ENCODE results near the gene PNPLA7. TPM values are rescaled to one million over a fixed set of nuclear protein-coding genes. Genes with fewer than 3 reads are reported as not detected.
A peak's percentile ranks its signal among the peaks of the same experiment; 100 is the strongest.

Gene PNPLA7
- total RNA-seq, 1 experiment from 2014 or later = 3.9 TPM

GRCh38 chr9:137482094-137482781 lies 68.0 kb downstream of the PNPLA7 start:
- in situ Hi-C loops (cut with HindIII; ENCODE audit: low pct_unique_long_range_greater_than_20kb, low sequenced_read_pairs) (no loop called here), intact Hi-C loops (cut with micrococcal nuclease; ENCODE audit: unreplicated experiment) (no loop called here)
- TF ChIP-seq TCF7L2 (IDR thresholded peaks at IDR 0.05; ENCODE audit: low read depth, low read length) (no peak), CTCF (IDR thresholded peaks at IDR 0.05) (no peak)
- no peaks in the 10 kb centered on the region for H3K27me3 ChIP-seq (ENCODE audit: control insufficient read depth, insufficient read depth, low read length)
- BruUV-seq (replicated peaks) = no TSS peak
- POLR2A ChIA-PET = no interaction called here
- CTCF ChIA-PET = interaction anchor here (0.5 kb wide), 1 partner anchor 59 kb away, joined by 5 read pairs; the partner anchor contains the start of genes EXD3 and NOXA1
- peak overlapping the region; percentile 39; the same call in 1 of the 2 replicates for H3K27ac ChIP-seq (ENCODE audit: low read length)
- no peak overlapping the region for H3K4me3 ChIP-seq (ENCODE audit: low read depth in 2 of 2, low read length in 2 of 2)
- DNase-seq (ENCODE audit: low read depth, low spot score) (no peak), ATAC-seq (peak; percentile 69)
- H3K4me1 ChIP-seq (ENCODE audit: control insufficient read depth, insufficient read depth, low read length) = peaks cover 11% of the 10 kb centered on the region; the same call in 1 of the 2 replicates
- no peaks in the 10 kb centered on the region for H3K36me3 ChIP-seq (ENCODE audit: control insufficient read depth, insufficient read depth, low read length)
- no peaks in the 10 kb centered on the region for H3K9me3 ChIP-seq (ENCODE audit: control insufficient read depth, insufficient read depth, low read depth, low read length)

GRCh38 chr9:137480686-137481683 lies 69.2 kb downstream of the PNPLA7 start:
- CTCF ChIA-PET = no interaction called here
- no TSS peak for BruUV-seq (replicated peaks)
- POLR2A ChIA-PET = no interaction called here
- ATAC-seq (no peak), DNase-seq (ENCODE audit: low read depth, low spot score) (no peak)
- no peak for TF ChIP-seq SIN3A (IDR thresholded peaks at IDR 0.05; ENCODE audit: borderline replicate concordance, insufficient read depth, low read depth, low read length)
- TF ChIP-seq REST (IDR thresholded peaks at IDR 0.05; ENCODE audit: insufficient read depth in 1 of 2, low read depth in 2 of 2, low read length in 1 of 2) = no peak
- no peak for TF ChIP-seq TCF7L2 (IDR thresholded peaks at IDR 0.05; ENCODE audit: low read depth, low read length)
- TF ChIP-seq CTCF (IDR thresholded peaks at IDR 0.05) = no peak
- no peak for TF ChIP-seq POLR2AphosphoS5 (IDR thresholded peaks at IDR 0.05; ENCODE audit: low read depth, low read length)
- H3K9me3 ChIP-seq (ENCODE audit: control insufficient read depth, insufficient read depth, low read depth, low read length) = no peaks in the 10 kb centered on the region
- no peaks in the 10 kb centered on the region for H3K36me3 ChIP-seq (ENCODE audit: control insufficient read depth, insufficient read depth, low read length)
- in situ Hi-C loops (cut with HindIII; ENCODE audit: low pct_unique_long_range_greater_than_20kb, low sequenced_read_pairs) (no loop called here), intact Hi-C loops (cut with micrococcal nuclease; ENCODE audit: unreplicated experiment) (no loop called here)
- no peak overlapping the region for H3K4me3 ChIP-seq (ENCODE audit: low read depth in 2 of 2, low read length in 2 of 2)
- peaks cover 11% of the 10 kb centered on the region; the same call in 1 of the 2 replicates for H3K4me1 ChIP-seq (ENCODE audit: control insufficient read depth, insufficient read depth, low read length)
- H3K27ac ChIP-seq (ENCODE audit: low read length) = no peak overlapping the region
- no peaks in the 10 kb centered on the region for H3K27me3 ChIP-seq (ENCODE audit: control insufficient read depth, insufficient read depth, low read length)

Data from Panc1 (cell line).